ENCODE results near the gene AKT3.

- TF ChIP-seq EGR1 (IDR thresholded peaks at IDR 0.05) (no peak), MAX (IDR thresholded peaks at IDR 0.05) (no peak), CEBPB (IDR thresholded peaks at IDR 0.05) (no peak)
These were observed 148.2 kb downstream of the AKT3 start for GRCh38 chr1:243701872-243702271.
